DOHH2 (cell line): ENCODE results near the gene EIF2B4.
A peak's percentile ranks its signal among the peaks of the same experiment; 100 is the strongest.

Experiments
- H3F3A ChIP-seq: fragments of 200-600 bp; sonication (generic), shearing (Covaris generic); 2 replicates; pipeline ENCODE4 v1.6.0; 2016; ENCODE audit warnings: antibody characterized with exemption, mild to moderate bottlenecking; ENCODE audit not compliant: control insufficient read depth, insufficient read depth
- H3K27ac ChIP-seq: fragments of 200-600 bp; sonication (generic); 2 replicates; pipeline ENCODE4 v1.5.1; 2014; ENCODE audit warnings: low read depth, mild to moderate bottlenecking, low read length, moderate library complexity
- H3K27me3 ChIP-seq: fragments of 200-600 bp; sonication (generic); 2 replicates; pipeline ENCODE4 v1.6.1; 2014; ENCODE audit warnings: mild to moderate bottlenecking, low read length, mixed read lengths; ENCODE audit not compliant: control insufficient read depth
- H3K36me3 ChIP-seq: fragments of 200-600 bp; sonication (generic); 2 replicates; pipeline ENCODE4 v1.6.1; 2014; ENCODE audit warnings: mild to moderate bottlenecking, low read length, moderate library complexity, mixed read lengths; ENCODE audit not compliant: control insufficient read depth
- H3K4me1 ChIP-seq: fragments of 200-600 bp; sonication (generic); 2 replicates; pipeline ENCODE4 v1.6.1; 2014; ENCODE audit warnings: mild to moderate bottlenecking, low read length, mixed read lengths; ENCODE audit not compliant: control insufficient read depth
- H3K4me2 ChIP-seq: fragments of 200-600 bp; sonication (generic); 2 replicates; pipeline ENCODE4 v1.6.0; 2014; ENCODE audit warnings: mild to moderate bottlenecking, low read length, moderate library complexity
- H3K4me3 ChIP-seq: fragments of 200-600 bp; sonication (generic); 2 replicates; pipeline ENCODE4 v1.5.1; 2014; ENCODE audit warnings: mild to moderate bottlenecking, low read length, mixed read lengths
- H3K79me2 ChIP-seq: fragments of 200-600 bp; sonication (generic); 2 replicates; pipeline ENCODE4 v1.6.1; 2014; ENCODE audit warnings: mild to moderate bottlenecking, low read length, mixed read lengths; ENCODE audit not compliant: control insufficient read depth
- H3K9me2 ChIP-seq: fragments of 200-600 bp; sonication (generic); replicated peaks from 2 replicates; pipeline ENCODE4 v1.6.1; 2014; ENCODE audit warnings: mild to moderate bottlenecking, low read length, mixed read lengths; ENCODE audit not compliant: control insufficient read depth
- H3K9me3 ChIP-seq: fragments of 200-600 bp; sonication (generic); 2 replicates; pipeline ENCODE4 v1.6.1; 2014; ENCODE audit warnings: antibody characterized with exemption, low read length, mixed read lengths; ENCODE audit not compliant: control insufficient read depth, insufficient read depth
- H4K20me1 ChIP-seq: fragments of 200-600 bp; sonication (generic); 2 replicates; pipeline ENCODE4 v1.6.0; 2014; ENCODE audit warnings: low read depth, mild to moderate bottlenecking, antibody characterized with exemption, low read length, moderate library complexity; ENCODE audit not compliant: control insufficient read depth, insufficient read depth
- EZH2phosphoT487 ChIP-seq: fragments of 200-600 bp; sonication (generic); IDR thresholded peaks from 2 replicates; pipeline ENCODE4 v1.6.1; 2017; ENCODE audit warnings: borderline replicate concordance, mild to moderate bottlenecking, antibody characterized with exemption, low read length, moderate library complexity, mixed read lengths
- TF ChIP-seq, protein P1 (sequence below): fragments of 200-600 bp; sonication (generic); IDR thresholded peaks from one replicate; pipeline ENCODE4 v1.5.1; 2014; ENCODE audit warnings: antibody characterized with exemption, mild to moderate bottlenecking, low read depth, low read length; ENCODE audit not compliant: poor library complexity, severe bottlenecking

The EIF2B4 gene

DNA sequence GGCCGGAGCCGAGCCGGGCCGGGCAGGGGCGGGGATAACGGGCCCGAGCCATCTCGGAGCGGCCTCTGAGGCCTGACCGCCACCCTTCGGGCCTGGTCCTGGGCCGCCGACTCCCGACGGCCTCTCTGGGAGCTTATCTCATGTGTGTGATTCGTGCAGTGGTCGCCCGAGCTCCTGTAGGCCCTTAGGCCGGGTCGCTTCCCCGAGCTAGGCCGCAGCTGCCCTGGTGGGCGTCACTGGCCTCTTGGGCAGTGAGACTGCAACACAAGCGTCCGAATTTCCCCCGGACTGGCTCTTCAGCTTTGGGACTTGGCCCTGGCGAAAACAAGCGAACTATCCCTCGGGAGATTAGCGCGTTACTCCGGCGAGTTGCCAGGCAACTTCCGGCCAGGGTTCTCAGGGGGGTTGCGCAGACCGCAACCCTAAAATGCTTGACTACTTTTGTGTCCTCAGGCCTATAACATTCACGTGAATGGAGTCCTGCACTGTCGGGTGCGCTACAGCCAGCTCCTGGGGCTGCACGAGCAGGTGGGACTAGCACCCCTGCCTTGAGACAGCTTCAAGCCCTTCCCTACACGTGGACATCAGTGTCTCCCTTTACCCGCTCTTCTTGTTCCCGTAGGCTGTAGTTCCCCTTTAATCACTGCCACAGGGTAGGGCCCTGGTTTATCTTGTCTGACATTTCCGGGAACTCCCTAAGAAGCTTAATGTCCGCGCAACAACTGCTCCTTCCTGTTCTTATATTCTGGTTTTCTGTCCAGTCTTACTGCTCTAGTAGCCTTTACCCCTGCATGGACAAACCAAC is 880 bp upstream of the EIF2B4 start:
- H3K4me1 ChIP-seq, result peaks cover 27% of the 10 kb centered on the region
- peak overlapping the region; percentile 97 for H3K4me2 ChIP-seq
- H4K20me1 ChIP-seq, result peaks cover 4% of the 10 kb centered on the region; the same call in 1 of the 2 replicates
- H3K79me2 ChIP-seq, result peaks cover 55% of the 10 kb centered on the region
- H3K9me3 ChIP-seq, result no peaks in the 10 kb centered on the region
- H3F3A ChIP-seq, result no peaks in the 10 kb centered on the region
- peak overlapping the region; percentile 87 for H3K4me3 ChIP-seq
- H3K27ac ChIP-seq, result peak overlapping the region; percentile 86
- H3K36me3 ChIP-seq, result peaks cover 81% of the 10 kb centered on the region
- H3K9me2 ChIP-seq, result no peaks in the 10 kb centered on the region
- H3K27me3 ChIP-seq, result no peaks in the 10 kb centered on the region
- no peak for TF ChIP-seq EZH2phosphoT487
- TF ChIP-seq, protein P1, sequence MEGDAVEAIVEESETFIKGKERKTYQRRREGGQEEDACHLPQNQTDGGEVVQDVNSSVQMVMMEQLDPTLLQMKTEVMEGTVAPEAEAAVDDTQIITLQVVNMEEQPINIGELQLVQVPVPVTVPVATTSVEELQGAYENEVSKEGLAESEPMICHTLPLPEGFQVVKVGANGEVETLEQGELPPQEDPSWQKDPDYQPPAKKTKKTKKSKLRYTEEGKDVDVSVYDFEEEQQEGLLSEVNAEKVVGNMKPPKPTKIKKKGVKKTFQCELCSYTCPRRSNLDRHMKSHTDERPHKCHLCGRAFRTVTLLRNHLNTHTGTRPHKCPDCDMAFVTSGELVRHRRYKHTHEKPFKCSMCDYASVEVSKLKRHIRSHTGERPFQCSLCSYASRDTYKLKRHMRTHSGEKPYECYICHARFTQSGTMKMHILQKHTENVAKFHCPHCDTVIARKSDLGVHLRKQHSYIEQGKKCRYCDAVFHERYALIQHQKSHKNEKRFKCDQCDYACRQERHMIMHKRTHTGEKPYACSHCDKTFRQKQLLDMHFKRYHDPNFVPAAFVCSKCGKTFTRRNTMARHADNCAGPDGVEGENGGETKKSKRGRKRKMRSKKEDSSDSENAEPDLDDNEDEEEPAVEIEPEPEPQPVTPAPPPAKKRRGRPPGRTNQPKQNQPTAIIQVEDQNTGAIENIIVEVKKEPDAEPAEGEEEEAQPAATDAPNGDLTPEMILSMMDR, result no peak

DNA sequence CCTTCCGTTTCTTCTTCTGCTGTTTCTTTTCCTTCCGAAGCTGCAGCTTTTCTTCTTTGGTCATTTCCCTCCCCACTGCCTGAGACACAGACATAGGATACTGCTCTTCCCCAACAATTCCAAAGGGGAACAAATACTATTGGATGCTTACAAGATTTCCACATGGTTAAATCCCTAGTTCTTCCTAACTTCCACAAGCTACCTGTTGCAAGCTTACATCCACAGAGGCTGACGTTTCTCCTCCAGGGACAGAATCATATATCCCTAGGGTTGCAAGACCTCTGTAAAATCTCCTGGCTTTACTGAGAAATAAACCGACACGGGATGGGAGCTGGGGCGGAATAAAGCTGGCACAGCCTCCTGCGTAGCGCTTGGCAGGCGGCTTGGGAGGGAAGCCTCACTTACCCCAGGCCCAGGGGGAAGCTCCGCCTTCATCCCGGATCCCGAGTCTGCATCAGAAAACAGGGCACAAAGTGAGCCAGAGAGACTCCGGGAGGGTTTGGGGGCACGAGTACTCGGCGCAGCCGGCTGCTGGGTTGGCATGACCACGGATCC is 590 bp downstream of the EIF2B4 start:
- Histone ChIP-seq H3K9me2 (no peaks in the 10 kb centered on the region), H3K4me1 (peaks cover 27% of the 10 kb centered on the region), H3K9me3 (no peaks in the 10 kb centered on the region), H3F3A (peaks cover 3% of the 10 kb centered on the region; the same call in 1 of the 2 replicates), H3K4me2 (peak overlapping the region; percentile 84), H3K79me2 (peaks cover 57% of the 10 kb centered on the region), H4K20me1 (peaks cover 4% of the 10 kb centered on the region; the same call in 1 of the 2 replicates), H3K36me3 (peaks cover 76% of the 10 kb centered on the region), H3K27me3 (no peaks in the 10 kb centered on the region), H3K4me3 (peak overlapping the region; percentile 87), H3K27ac (peak overlapping the region; percentile 31)
- TF ChIP-seq EZH2phosphoT487, result no peak
- TF ChIP-seq, protein P1, result no peak

DNA sequence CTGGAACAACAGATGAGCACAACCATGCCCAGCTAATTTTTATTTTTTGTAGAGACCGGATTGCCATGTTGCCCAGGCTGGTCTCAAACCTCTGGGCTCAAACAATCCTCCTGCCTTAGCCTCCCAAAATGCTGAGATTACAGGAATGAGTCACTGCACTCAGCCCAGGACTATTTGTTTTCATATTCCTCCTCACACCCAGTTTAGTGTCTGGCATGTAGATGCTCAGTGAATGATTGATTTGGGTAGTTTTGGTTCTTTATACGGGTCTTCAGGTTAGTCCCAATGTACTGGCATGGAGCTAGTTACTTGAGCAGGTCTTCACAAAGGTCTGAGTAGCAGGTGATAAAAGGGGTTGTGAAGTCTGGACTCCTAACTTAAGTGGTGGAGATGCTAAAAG is 6.2 kb downstream of the EIF2B4 start:
- no peak for TF ChIP-seq EZH2phosphoT487
- TF ChIP-seq, protein P1, result no peak
- Histone ChIP-seq H3F3A (peaks cover 15% of the 10 kb centered on the region), H3K27me3 (no peaks in the 10 kb centered on the region), H4K20me1 (0 out of 2 replicates have a peak, but pooled peaks cover 3% of the 10 kb centered on the region), H3K27ac (no peak overlapping the region), H3K36me3 (peaks cover 57% of the 10 kb centered on the region), H3K9me3 (no peaks in the 10 kb centered on the region), H3K4me3 (no peak overlapping the region), H3K9me2 (no peaks in the 10 kb centered on the region), H3K4me2 (no peak overlapping the region), H3K4me1 (peaks cover 5% of the 10 kb centered on the region), H3K79me2 (peaks cover 31% of the 10 kb centered on the region)
